NCI-H345 treated with DMSO at 0.1 percent for 48 hours (cell line): ENCODE measurements around the gene APOLD1.
"Not testable (repeated sequence)": the region's sequence is repeated elsewhere in the genome, so short reads cannot be mapped to it uniquely, and the experiment has no call there.

ENCODE experiments used
- DNase-seq: peaks from one replicate; lab custom pipeline; 2025; ENCODE audit not compliant: unreplicated experiment; lab: John Stamatoyannopoulos, UW

The APOLD1 gene, protein sequence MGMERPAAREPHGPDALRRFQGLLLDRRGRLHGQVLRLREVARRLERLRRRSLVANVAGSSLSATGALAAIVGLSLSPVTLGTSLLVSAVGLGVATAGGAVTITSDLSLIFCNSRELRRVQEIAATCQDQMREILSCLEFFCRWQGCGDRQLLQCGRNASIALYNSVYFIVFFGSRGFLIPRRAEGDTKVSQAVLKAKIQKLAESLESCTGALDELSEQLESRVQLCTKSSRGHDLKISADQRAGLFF

DNA sequence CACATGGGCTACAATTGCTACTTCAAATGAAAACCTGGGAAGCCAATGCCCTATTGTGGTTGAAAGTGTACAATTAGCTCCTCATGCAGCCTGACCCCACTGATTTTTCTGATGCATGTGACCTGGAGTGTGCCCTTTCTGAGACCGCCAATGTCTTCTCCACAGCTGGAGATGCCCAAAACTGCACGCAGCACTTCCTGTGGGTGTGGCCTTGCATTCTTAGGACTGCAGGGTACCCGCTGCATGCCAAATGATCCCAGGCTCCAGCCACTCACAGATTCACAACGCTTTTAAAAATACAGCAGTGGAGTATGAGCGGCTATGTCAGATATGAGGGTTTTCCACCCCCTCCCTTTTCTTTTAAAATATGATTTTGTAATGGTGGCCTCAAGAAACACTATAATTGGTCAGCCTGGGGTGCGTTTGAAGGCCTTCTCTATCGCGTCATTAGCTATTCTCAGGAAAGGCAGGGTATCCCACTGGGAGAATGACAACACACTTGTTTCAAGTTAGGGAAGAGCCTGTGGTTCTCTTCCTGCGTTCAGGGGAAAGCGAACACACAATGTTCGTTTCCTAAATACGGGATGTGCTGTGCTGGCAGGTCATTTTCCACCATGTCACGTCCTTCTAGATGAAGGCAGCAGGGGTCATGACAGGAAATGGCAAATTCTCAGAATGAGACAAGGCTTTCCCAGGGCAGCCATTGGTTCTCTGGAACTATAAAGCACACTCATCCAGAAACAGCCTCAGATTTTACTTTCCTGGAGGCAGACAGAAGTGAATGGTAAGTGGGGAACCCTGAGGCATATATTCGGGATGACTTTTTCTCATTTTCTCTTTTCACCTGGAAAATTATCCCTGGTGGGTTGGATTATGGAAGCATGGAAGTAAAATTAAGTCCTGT is at the start of gene APOLD1:
Gene APOLD1, plus strand, starts transcription at position 749 of the 904 bp plus-strand sequence. Its CDS starts 33 bp downstream, at position 782.
- DNase-seq, result no peak

- DNase-seq, result peak; percentile 11
Measured at GRCh38 chr12:12736759-12737676, 48.4 kb upstream of the APOLD1 start.

GRCh38 chr12:12738152-12738551 is 47.3 kb upstream of the APOLD1 start:
- DNase-seq, result not testable (repeated sequence)

DNA sequence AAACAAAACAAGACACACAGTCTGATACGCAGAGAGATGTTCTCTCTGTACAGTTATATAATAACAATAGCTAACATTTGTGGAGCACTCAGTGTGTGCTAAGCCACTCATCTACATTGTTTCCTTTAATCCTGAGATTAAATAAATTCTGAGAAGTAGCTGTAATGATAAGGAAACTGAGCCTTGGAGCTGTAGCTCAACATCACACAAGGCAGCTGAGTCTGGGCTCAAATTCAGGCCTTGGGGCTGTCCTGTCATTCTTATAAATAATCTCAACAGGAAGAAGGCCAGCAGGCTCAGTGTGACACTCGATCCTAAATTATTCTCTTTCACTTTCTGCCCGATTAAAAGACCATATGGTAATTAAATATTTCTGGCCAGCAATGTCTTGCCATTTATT is 43.8 kb upstream of the APOLD1 start:
- no peak for DNase-seq

DNA sequence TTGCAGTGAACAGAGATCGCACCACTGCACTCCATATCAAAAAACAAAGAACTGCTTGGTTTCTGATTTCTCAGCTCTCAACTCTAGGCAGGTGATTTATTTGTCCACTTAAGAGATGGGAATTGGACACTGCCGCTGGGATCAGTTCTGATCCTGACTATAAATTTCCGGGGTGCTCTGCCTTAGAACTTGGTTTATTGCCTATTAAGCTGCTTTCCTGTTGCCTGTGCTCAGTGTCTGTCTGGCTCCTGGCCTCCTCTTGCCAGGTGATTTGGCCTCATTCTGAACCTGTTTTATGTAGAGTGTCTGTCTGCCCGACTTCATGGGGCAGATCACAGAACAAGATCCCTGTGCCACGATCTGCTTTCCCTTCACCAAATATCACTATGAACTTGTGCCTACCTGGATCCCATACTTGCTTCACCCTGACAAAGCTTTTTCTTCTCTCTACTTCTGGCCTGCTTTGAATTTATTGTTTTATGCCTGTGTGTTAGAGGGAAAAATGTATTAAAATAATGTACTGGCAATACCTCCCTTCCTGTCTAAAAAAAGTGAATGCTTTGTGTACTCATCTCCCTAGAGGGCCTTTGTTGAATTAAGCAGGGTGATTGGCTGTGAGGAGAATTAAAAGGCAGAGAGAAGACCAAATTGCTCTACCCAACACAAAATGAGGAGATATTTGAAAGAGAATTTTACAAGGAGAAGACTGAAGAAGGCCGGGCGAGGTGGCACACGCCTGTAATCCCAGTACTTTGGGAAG is 40.7 kb upstream of the APOLD1 start:
- DNase-seq, result no peak

- no peak for DNase-seq
Measured at GRCh38 chr12:12745576-12746211, 39.8 kb upstream of the APOLD1 start.

DNA sequence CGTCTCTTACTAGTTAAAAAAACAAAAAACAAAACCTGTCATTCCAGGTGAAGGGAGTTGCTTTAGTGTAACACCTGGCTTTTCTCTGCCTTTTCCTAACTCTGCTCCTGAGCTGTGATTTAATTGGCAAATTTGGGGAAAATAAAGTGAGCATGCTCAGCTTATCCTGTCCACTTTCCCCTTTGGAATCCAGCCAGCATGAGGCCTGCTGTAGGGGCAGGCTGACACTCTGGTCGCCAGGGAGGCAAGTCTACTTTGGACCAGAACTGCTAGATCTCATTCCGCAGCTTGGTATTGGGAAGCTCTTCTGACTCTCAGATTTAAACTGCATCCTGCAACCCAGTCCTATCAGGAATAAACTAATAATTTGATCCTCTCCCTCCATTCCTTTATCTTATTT is 38.2 kb upstream of the APOLD1 start:
- DNase-seq, result no peak

DNA sequence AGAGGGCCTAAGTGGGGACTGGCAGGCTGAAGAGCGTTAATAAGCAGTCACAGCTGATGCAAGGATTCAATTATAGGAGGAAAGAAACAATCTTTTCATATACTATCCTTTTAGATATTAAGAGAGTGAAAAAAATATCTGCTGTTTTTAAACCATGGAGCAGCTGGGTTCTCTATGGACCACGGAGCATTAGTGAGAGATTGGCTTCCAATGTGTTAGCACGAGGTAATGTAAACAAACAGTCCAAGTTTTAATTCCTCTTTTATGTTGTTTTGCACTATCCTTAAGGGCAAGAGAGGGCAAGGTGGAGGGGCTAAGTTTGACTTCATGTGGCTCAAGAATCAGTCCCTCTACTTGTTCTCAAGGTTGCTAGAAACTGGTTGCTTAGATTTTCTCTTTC is 37.4 kb upstream of the APOLD1 start:
- no peak for DNase-seq

DNA sequence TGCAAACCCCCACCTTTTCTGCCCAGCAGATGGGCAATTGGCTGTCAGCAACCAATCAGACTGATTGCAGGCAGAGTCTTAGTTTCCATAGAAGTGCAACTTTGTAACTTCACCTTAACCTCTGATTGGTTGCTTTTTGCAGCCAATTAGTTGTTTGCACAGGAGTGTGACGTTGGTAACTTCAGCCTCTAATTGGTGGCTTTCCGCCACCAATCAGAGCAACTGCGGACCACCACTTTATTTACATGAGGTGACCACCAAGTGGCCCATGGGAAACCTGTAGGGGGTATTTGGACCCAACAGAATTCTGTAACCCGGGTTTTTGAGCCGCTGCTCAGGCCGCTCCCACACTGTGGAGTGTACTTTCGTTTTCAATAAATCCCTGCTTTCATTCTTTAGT is 36.0 kb upstream of the APOLD1 start:
- DNase-seq, result no peak

DNA sequence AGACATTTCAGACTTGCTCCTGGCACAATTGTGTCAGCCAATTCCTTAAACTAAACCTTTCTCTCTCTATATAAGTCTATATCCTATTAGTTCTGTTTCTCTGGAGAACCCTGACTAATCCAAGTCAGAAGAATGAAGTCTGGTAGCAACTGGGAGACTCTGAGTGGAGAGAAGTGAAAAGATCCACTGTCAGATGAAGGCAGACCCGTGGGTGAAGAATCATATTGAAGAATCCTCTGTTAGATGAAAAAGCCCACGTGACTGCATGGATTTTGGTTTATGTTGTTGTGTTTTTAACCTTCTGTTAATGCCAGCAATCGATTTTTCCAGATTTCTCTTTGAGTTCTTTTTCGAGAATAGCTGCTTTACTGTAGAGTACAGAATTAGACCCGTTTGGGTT is 29.5 kb upstream of the APOLD1 start:
- no peak for DNase-seq

DNA sequence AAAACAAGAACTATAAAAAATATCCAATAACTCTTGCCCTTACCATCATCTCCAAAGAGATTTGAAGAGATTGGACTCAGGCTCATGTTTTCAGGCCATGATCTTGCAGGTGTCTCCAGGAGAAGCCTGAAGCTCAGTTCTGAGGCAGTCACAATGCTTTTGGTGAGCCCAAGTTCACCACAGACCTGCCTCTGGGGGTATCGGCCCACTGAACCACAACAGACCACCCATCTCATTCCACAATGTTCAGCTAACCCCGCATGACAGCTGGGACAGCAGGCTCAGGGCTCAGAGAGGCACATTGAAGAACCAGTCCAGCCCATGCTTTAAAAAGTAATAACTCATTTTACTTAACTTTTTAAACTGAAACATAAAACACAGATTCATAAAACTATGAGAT is 28.3 kb upstream of the APOLD1 start:
- no peak for DNase-seq

- no peak for DNase-seq
Measured at GRCh38 chr12:12759234-12759915, 26.1 kb upstream of the APOLD1 start.

DNA sequence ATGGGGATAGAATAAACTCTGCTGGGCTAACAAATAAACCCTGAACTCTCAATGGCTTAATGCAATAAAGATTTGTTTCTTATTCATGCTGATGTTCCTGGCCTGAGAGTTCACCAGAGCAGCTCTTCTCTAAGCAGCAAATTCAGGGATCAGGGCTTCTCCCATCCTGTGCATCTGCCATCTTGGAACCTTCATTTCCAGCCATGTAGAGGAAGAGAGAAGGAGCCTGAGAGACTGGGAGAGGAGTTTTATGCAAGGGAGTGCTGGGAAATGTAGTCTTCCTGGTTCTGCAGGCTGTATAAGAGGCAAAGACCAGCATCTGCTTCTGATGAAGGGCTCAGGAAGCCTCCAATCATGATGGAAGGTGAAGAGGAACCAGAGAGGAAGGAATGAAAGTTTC is 20.6 kb upstream of the APOLD1 start:
- no peak for DNase-seq

DNA sequence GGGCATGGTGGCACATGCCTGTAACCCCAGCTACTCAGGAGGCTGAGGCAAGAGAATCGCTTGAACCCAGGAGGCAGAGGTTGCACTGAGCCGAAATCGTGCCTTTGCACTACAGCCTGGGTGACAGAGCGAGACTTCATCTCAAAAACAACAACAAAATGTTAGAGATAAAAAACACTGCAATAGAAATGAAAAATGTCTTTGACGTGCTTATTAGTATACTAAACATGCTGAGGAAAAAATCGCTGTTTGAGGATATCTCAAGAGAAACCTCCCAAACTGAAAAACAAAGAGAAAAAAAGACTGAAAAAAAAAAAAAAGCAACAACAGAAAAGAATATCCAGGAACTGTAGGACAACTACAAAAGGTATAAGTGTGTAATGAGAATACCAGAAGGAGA is 15.2 kb upstream of the APOLD1 start:
- DNase-seq, result no peak

- no peak for DNase-seq
Measured at GRCh38 chr12:12774791-12775190, 10.7 kb upstream of the APOLD1 start.

DNA sequence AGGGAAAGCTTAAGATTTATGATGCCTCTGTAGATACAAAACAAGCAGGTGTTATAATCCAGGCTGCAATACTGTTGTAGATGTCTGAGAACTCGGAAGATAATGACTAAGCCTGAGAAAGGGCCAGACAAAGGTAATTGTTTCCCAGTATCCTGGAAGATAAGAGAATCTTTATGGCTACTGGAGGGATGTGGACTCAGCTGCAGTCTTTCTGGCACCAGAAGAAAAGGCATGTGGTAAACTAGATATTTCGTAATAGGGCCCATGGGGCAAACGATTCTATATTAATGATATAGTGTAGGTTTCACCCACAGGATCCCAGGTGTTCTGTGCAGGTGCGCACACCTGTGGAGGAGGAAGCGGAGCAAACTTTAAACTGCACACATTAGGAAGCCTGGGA is 9.2 kb upstream of the APOLD1 start:
- peak; percentile 38 for DNase-seq

DNA sequence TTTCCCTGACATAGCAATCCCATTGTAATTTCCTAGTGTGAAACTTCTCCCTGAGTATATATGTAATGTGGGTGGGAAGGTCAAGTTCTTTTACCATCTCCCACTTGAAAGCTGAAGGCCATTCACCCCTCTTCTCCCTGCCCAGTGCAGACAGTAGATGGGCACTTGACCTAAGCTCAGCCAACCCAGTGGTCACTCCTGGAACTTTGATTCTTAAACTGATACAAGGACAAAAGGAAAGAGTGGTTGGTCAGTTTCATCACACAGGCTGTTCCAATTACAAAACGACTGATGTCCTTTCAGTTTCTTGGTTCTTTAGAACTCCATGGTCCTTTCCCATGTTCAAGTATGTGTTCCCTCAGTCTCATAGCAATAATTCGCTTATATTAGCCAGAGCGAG is 8.4 kb upstream of the APOLD1 start:
- no peak for DNase-seq

- DNase-seq, result no peak
Measured at GRCh38 chr12:12779007-12779406, 6.5 kb upstream of the APOLD1 start.

DNA sequence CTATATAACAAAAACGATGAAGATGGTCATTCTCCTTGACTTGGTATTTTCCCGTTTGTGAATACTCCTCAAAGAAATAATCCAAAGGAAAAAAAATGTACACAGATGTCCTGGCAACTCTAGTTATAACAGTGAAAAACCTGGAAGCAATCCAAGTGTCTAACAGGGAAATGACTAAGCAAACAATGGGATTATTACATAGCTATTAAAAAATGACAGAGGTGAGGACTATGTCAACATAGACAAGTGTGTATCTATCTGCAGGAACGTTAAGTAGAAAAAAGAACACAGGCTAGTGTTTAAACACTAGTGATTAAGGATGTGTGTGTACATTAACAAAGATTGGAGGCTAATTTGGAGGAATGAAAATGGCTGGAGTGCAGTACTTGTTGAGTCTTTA is 5.9 kb upstream of the APOLD1 start:
- peak; percentile 62 for DNase-seq

- DNase-seq, result no peak
Measured at GRCh38 chr12:12784116-12784515, 1.3 kb upstream of the APOLD1 start.
